NCI-H510A (cell line): ENCODE data around the gene KDM2A.

Experiments used
- DNase-seq: peaks from one replicate; lab custom pipeline; 2025; lab: John Stamatoyannopoulos, UW

KDM2A gene

DNA sequence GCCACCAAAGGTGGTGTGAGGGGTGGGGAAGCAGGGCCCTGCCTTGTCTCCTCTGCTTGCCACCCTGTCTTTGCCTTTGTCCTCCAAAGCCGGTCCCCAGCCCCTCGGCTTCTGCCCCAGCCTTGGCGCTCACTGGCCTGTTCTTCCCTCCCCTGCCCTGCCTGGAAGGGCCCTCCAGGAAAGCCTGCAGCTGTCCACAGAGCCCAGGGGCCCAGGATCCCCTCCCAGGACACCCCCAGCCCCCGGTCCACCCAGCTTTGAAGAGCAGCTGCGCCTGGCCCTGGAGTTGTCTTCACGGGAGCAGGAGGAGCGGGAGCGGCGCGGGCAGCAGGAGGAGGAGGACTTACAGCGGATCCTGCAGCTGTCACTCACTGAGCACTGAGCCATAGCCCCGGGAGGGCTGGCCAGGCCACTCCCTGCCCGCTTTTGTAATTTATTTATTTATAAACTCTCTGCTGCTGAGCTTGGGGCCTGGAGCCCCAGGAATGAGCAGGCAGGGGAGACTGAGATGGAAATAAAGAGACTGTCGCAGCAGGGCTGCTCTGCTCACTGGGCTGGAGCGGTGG is 183.0 kb downstream of the KDM2A start:
- peak; percentile 82 for DNase-seq

DNA sequence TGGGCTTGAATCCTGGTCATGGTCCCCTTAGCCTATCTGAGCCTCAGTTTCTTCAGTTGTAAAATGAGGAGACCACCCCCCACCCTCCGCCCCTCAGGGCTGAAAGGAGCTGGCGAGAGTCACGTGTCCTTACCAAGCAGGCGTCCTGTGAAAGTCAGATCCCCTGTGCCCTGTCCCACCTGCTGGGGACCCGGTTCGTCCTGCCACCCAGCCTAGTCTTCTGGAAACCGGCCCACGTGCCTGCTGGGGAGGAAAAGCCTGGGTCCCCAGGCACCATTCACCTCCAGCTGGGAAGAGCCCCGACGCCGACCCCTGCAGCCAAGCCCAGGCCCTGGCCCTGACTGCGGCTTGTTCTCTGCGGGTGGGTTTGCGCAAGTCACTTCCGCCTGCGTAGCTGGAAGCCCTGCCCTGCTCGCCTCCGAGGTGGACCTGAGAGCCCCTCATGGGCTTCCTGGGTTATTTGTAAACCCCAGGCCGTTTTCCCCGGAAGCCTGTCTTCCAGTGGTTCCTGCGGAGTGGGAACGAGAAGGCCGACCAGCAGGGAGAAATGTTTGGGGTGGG is 183.6 kb downstream of the KDM2A start:
- DNase-seq = peak; percentile 47

DNA sequence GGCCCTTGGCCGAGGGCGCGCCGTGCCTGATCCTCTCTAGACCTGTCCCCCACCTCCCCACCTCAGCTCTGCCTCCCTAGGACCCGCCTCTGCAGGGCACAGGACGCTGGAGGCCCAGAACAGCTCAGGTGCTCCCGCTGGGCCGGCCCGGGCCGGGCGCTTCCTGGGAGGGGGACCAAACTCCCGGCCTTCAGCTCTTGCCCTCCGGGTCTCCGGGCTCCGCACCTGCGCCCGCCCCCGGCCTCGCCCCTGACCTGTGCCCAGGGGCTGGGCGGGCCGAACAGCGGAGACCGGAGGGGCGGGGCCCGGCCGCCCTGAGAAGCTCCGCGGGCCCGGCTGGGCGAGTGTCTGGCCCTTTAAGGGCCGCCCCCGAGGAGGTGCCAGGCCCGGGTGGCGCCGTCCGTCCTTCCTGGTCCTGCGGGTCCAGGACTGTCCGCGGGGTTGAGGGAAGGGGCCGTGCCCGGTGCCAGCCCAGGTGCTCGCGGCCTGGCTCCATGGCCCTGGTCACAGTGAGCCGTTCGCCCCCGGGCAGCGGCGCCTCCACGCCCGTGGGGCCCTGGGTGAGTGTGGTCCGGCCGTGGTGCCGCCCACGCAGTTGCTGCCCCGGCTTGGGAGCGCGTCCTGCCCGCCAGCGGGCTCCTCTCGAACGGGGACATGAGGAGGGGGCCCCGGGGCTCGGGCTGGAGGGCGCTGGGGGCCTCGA is 184.2 kb downstream of the KDM2A start, which contains the start of gene SSH3:
SSH3 (plus strand) TSS at position 399 of the 703 bp plus-strand sequence; CDS start at position 495, 96 bp downstream.
- peak; percentile 93 for DNase-seq

DNA sequence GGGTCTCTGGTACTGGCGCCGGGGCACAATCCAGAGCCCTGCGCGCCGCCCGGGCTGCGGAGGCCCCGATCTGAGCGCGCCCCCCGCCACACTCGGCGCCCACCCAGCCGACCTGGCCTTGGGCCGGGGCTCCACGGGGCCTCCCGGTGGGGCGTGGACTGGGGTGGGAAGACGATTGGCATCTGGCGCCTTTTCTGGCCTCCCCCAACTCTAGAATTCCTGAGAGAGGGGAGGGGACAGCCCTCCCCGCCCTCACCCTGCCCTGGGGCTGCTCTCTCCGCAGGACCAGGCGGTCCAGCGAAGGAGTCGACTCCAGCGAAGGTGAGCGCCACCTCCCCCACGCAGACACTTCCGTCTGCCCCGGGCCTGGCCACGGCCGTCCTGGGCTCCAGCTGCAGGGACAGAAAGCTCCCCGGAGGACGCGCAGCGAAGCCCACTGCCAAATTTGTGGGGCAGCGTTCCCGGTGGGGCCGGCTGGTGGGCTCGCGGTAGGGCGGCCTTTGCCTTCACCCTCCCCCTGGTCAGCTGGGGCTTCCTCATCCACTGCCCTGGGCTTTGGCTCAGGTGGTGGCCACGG is 184.9 kb downstream of the KDM2A start:
- no peak for DNase-seq

DNA sequence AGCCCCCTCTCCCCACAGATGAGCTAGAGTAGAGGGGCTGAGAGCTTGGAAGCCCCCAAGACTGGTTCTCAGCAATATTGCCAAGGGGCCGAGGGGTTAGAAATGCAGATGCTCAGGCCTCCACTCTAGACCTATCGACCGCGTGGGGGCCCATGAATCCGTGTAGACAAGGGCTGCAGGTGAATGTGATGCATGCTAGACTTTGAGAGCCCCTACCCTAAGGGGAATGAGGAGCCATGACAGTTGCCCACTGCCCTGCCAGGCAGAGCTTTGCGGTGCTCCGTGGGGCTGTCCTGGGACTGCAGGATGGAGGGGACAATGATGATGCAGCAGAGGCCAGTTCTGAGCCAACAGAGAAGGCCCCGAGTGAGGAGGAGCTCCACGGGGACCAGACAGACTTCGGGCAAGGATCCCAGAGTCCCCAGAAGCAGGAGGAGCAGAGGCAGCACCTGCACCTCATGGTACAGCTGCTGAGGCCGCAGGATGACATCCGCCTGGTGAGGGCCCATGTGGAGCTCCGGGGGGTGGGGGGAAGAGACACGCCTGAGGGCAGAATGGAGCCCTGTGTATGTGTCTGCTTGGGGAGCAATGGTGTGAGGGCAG is 185.5 kb downstream of the KDM2A start:
- no peak for DNase-seq

DNA sequence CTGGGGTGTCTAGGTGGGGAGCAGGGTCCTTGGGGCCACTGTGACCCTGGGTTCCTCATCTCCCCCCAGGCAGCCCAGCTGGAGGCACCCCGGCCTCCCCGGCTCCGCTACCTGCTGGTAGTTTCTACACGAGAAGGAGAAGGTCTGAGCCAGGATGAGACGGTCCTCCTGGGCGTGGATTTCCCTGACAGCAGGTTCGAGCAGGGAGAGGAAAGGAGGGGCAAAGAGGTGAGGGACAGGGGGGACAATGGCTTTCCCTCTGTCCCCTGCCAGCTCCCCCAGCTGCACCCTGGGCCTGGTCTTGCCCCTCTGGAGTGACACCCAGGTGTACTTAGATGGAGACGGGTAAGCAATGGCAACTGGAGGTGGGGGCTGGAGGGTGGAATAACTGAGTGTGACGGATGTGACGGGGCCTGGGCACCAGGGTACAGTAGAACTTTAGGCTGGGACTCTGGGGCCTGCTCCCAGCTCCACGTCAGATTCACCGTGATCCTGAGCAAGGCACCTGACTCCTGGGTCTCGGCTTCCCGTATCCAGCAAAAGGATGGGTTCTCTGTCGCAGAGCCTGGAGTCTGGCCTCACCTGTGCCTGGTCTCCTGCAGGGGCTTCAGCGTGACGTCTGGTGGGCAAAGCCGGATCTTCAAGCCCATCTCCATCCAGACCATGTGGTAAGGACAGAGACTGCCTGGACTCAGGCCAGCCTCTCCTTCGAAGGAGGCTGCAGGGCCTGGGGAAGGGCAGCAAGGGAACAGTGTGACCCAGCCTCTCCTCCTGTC is 187.9 kb downstream of the KDM2A start:
- no peak for DNase-seq

DNA sequence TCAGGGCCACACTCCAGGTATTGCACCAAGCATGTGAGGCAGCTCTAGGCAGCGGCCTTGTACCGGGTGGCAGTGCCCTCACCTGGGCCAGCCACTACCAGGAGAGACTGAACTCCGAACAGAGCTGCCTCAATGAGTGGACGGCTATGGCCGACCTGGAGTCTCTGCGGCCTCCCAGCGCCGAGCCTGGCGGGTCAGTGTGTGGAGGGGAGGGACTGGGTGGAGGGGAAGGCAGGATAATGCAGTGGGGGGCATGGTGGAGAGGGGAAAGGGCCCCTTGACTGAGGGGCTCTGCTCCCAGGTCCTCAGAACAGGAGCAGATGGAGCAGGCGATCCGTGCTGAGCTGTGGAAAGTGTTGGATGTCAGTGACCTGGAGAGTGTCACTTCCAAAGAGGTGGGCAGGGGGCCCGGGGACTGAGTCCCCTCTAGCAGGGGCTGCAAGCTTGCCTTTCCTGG is 188.5 kb downstream of the KDM2A start:
- DNase-seq = no peak
